GM18511 (cell line): ENCODE data around the gene EIF2S2.
A peak's percentile ranks its signal among the peaks of the same experiment; 100 is the strongest.

Experiments
- ATAC-seq: cut with Tn5 transposase; IDR thresholded peaks from one replicate; pipeline ENCODE4 v1.9.1; 2021; ENCODE audit warnings: mild to moderate bottlenecking, moderate library complexity; ENCODE audit not compliant: unreplicated experiment

The EIF2S2 gene

GRCh38 chr20:34122274-34122980 is 10.4 kb upstream of the EIF2S2 start:
- no peak for ATAC-seq

- ATAC-seq = no peak
Observed at GRCh38 chr20:34120213-34120612, 8.2 kb upstream of the EIF2S2 start.

- ATAC-seq = no peak
Observed at GRCh38 chr20:34115232-34115631, 3.2 kb upstream of the EIF2S2 start.

GRCh38 chr20:34114809-34115208 is 2.8 kb upstream of the EIF2S2 start:
- no peak for ATAC-seq

GRCh38 chr20:34112600-34113101 is 608 bp upstream of the EIF2S2 start:
- ATAC-seq = peak; percentile 21

- no peak for ATAC-seq
Observed at GRCh38 chr20:34110745-34111641, 1.1 kb downstream of the EIF2S2 start.

- no peak for ATAC-seq
Observed at GRCh38 chr20:34110025-34110744, 1.9 kb downstream of the EIF2S2 start.

- no peak for ATAC-seq
Observed at GRCh38 chr20:34109442-34109841, 2.6 kb downstream of the EIF2S2 start.

- no peak for ATAC-seq
Observed at GRCh38 chr20:34108616-34109174, 3.3 kb downstream of the EIF2S2 start.

- no peak for ATAC-seq
Observed at GRCh38 chr20:34105978-34106675, 5.9 kb downstream of the EIF2S2 start.

GRCh38 chr20:34104059-34104458 is 8.0 kb downstream of the EIF2S2 start:
- no peak for ATAC-seq

GRCh38 chr20:34102342-34102741 is 9.7 kb downstream of the EIF2S2 start:
- ATAC-seq = no peak

- ATAC-seq = no peak
Observed at GRCh38 chr20:34100576-34100975, 11.5 kb downstream of the EIF2S2 start.

- ATAC-seq = no peak
Observed at GRCh38 chr20:34099675-34100074, 12.4 kb downstream of the EIF2S2 start.

- no peak for ATAC-seq
Observed at GRCh38 chr20:34098570-34098969, 13.5 kb downstream of the EIF2S2 start.

- ATAC-seq = no peak
Observed at GRCh38 chr20:34096699-34097444, 15.2 kb downstream of the EIF2S2 start.

- no peak for ATAC-seq
Observed at GRCh38 chr20:34095825-34096224, 16.2 kb downstream of the EIF2S2 start.

- ATAC-seq = no peak
Observed at GRCh38 chr20:34093895-34094294, 18.1 kb downstream of the EIF2S2 start.

GRCh38 chr20:34091637-34092200 is 20.3 kb downstream of the EIF2S2 start:
- ATAC-seq = no peak
